ENCODE measurements around the gene BACH1.
"Not testable (repeated sequence)": the region's sequence is repeated elsewhere in the genome, so short reads cannot be mapped to it uniquely, and the experiment has no call there.

BACH1 gene

GRCh38 chr21:29271927-29272333 lies 26.8 kb upstream of the BACH1 start:
- Histone ChIP-seq H3K27me3 (ENCODE audit: control insufficient read depth, low read length) (no peaks in the 10 kb centered on the region), H3K36me3 (ENCODE audit: control insufficient read depth, low read length) (no peaks in the 10 kb centered on the region), H3K4me3 (ENCODE audit: low read length) (no peak overlapping the region), H3K27ac (ENCODE audit: low read depth, low read length) (no peak overlapping the region), H3K4me1 (ENCODE audit: control insufficient read depth, low read length) (no peaks in the 10 kb centered on the region), H3K9me2 (replicated peaks; ENCODE audit: control insufficient read depth, low read length) (no peaks in the 10 kb centered on the region), H3K4me2 (ENCODE audit: low read length) (no peak overlapping the region), H3K79me2 (ENCODE audit: control insufficient read depth, low read length) (no peaks in the 10 kb centered on the region), H3F3A (ENCODE audit: control insufficient read depth, insufficient read depth) (no peaks in the 10 kb centered on the region), H4K20me1 (ENCODE audit: control insufficient read depth, insufficient read depth, low read depth, low read length) (no peaks in the 10 kb centered on the region), H3K9me3 (ENCODE audit: control insufficient read depth, insufficient read depth, low read length) (no peaks in the 10 kb centered on the region)
- TF ChIP-seq EZH2phosphoT487 (IDR thresholded peaks at IDR 0.05; ENCODE audit: borderline replicate concordance, low read length): no peak
- TF ChIP-seq, protein P1, sequence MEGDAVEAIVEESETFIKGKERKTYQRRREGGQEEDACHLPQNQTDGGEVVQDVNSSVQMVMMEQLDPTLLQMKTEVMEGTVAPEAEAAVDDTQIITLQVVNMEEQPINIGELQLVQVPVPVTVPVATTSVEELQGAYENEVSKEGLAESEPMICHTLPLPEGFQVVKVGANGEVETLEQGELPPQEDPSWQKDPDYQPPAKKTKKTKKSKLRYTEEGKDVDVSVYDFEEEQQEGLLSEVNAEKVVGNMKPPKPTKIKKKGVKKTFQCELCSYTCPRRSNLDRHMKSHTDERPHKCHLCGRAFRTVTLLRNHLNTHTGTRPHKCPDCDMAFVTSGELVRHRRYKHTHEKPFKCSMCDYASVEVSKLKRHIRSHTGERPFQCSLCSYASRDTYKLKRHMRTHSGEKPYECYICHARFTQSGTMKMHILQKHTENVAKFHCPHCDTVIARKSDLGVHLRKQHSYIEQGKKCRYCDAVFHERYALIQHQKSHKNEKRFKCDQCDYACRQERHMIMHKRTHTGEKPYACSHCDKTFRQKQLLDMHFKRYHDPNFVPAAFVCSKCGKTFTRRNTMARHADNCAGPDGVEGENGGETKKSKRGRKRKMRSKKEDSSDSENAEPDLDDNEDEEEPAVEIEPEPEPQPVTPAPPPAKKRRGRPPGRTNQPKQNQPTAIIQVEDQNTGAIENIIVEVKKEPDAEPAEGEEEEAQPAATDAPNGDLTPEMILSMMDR (IDR thresholded peaks at IDR 0.05; ENCODE audit: low read depth, low read length, poor library complexity, severe bottlenecking): no peak

GRCh38 chr21:29277442-29277841 lies 21.3 kb upstream of the BACH1 start:
- no peaks in the 10 kb centered on the region for H3K79me2 ChIP-seq (ENCODE audit: control insufficient read depth, low read length)
- no peaks in the 10 kb centered on the region for H3F3A ChIP-seq (ENCODE audit: control insufficient read depth, insufficient read depth)
- no peaks in the 10 kb centered on the region for H3K9me3 ChIP-seq (ENCODE audit: control insufficient read depth, insufficient read depth, low read length)
- TF ChIP-seq, protein P1 (IDR thresholded peaks at IDR 0.05; ENCODE audit: low read depth, low read length, poor library complexity, severe bottlenecking): no peak
- no peak for TF ChIP-seq EZH2phosphoT487 (IDR thresholded peaks at IDR 0.05; ENCODE audit: borderline replicate concordance, low read length)
- H3K36me3 ChIP-seq (ENCODE audit: control insufficient read depth, low read length): no peaks in the 10 kb centered on the region
- H3K27ac ChIP-seq (ENCODE audit: low read depth, low read length): no peak overlapping the region
- no peaks in the 10 kb centered on the region for H3K9me2 ChIP-seq (replicated peaks; ENCODE audit: control insufficient read depth, low read length)
- H3K27me3 ChIP-seq (ENCODE audit: control insufficient read depth, low read length): no peaks in the 10 kb centered on the region
- no peak overlapping the region for H3K4me2 ChIP-seq (ENCODE audit: low read length)
- H3K4me1 ChIP-seq (ENCODE audit: control insufficient read depth, low read length): no peaks in the 10 kb centered on the region
- H3K4me3 ChIP-seq (ENCODE audit: low read length): no peak overlapping the region
- H4K20me1 ChIP-seq (ENCODE audit: control insufficient read depth, insufficient read depth, low read depth, low read length): no peaks in the 10 kb centered on the region

DNA sequence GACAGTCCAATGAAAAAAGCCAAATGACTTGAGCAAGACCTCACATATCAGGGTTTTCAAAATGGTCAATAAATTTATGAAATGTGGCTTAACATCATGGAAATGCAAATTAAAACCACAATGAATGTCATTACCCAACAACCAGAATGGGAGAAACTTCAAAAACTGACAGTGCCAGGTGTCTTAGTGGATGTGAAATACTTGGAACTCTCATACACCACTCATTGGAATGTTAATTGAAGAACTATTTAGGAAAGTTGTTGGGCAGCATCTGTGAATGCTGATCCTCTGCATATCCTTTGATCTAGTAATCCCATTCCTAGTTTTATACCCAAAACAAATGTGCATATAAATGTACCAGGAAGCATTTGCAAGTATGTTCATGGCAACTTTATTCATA lies 19.2 kb upstream of the BACH1 start:
- no peak overlapping the region for H3K4me2 ChIP-seq (ENCODE audit: low read length)
- H3K9me3 ChIP-seq (ENCODE audit: control insufficient read depth, insufficient read depth, low read length): no peaks in the 10 kb centered on the region
- no peaks in the 10 kb centered on the region for H3K79me2 ChIP-seq (ENCODE audit: control insufficient read depth, low read length)
- no peak overlapping the region for H3K4me3 ChIP-seq (ENCODE audit: low read length)
- no peaks in the 10 kb centered on the region for H3K36me3 ChIP-seq (ENCODE audit: control insufficient read depth, low read length)
- no peaks in the 10 kb centered on the region for H4K20me1 ChIP-seq (ENCODE audit: control insufficient read depth, insufficient read depth, low read depth, low read length)
- no peak for TF ChIP-seq EZH2phosphoT487 (IDR thresholded peaks at IDR 0.05; ENCODE audit: borderline replicate concordance, low read length)
- TF ChIP-seq, protein P1 (IDR thresholded peaks at IDR 0.05; ENCODE audit: low read depth, low read length, poor library complexity, severe bottlenecking): no peak
- H3F3A ChIP-seq (ENCODE audit: control insufficient read depth, insufficient read depth): no peaks in the 10 kb centered on the region
- no peak overlapping the region for H3K27ac ChIP-seq (ENCODE audit: low read depth, low read length)
- no peaks in the 10 kb centered on the region for H3K27me3 ChIP-seq (ENCODE audit: control insufficient read depth, low read length)
- H3K4me1 ChIP-seq (ENCODE audit: control insufficient read depth, low read length): no peaks in the 10 kb centered on the region
- no peaks in the 10 kb centered on the region for H3K9me2 ChIP-seq (replicated peaks; ENCODE audit: control insufficient read depth, low read length)

GRCh38 chr21:29281801-29282200 lies 16.9 kb upstream of the BACH1 start:
- not testable (repeated sequence) for H3F3A ChIP-seq (ENCODE audit: control insufficient read depth, insufficient read depth); H3K4me2 ChIP-seq (ENCODE audit: low read length); H3K36me3 ChIP-seq (ENCODE audit: control insufficient read depth, low read length); H3K9me3 ChIP-seq (ENCODE audit: control insufficient read depth, insufficient read depth, low read length); H3K79me2 ChIP-seq (ENCODE audit: control insufficient read depth, low read length); H3K4me1 ChIP-seq (ENCODE audit: control insufficient read depth, low read length); H3K27me3 ChIP-seq (ENCODE audit: control insufficient read depth, low read length); H4K20me1 ChIP-seq (ENCODE audit: control insufficient read depth, insufficient read depth, low read depth, low read length); H3K27ac ChIP-seq (ENCODE audit: low read depth, low read length); H3K9me2 ChIP-seq (replicated peaks; ENCODE audit: control insufficient read depth, low read length); H3K4me3 ChIP-seq (ENCODE audit: low read length)
